Gastrocnemius medialis (tissue), 4 donors: ENCODE measurements around the gene TELO2. TPM values are rescaled to one million over a fixed set of nuclear protein-coding genes. Genes with fewer than 3 reads are reported as not detected.
A peak's percentile ranks its signal among the peaks of the same experiment; 100 is the strongest.

ENCODE experiments used
- ATAC-seq, 2 donors: fragments of 150-250 bp; one replicate each; pipeline ENCODE4 v1.9.1; 2016
- DNase-seq, 2 donors: peaks; one replicate each; pipeline ENCODE4 v3.0.0-alpha.2; 2019
- H3K27ac ChIP-seq, 4 donors: fragments of 200-600 bp; sonication (generic); 1 replicate in 1 of 4; 2 replicates in 3 of 4; pipeline ENCODE4 v1.5.1; 2016 to 2018; ENCODE audit warnings: mild to moderate bottlenecking in 2 of 4, moderate library complexity in 1 of 4
- H3K27me3 ChIP-seq, 3 donors: fragments of 200-600 bp; sonication (generic) in 2 of 3; 1 replicate in 1 of 3; 2 replicates in 2 of 3; pipeline versions ENCODE4 v1.5.1 to v1.6.0; 2016 to 2019; ENCODE audit warnings: mild to moderate bottlenecking in 1 of 3, moderate library complexity in 1 of 3
- H3K36me3 ChIP-seq, 2 donors: fragments of 200-600 bp; sonication (generic) in 1 of 2; one replicate each; pipeline ENCODE4 v1.5.1; 2017 to 2018
- H3K4me1 ChIP-seq, 2 donors: fragments of 200-600 bp; sonication (generic) in 1 of 2; one replicate each; pipeline ENCODE4 v1.5.1; 2016 to 2017; ENCODE audit warnings: mild to moderate bottlenecking in 2 of 2
- H3K4me3 ChIP-seq, 4 donors: fragments of 200-600 bp; sonication (generic) in 3 of 4; 1 replicate in 1 of 4; 2 replicates in 3 of 4; pipeline ENCODE4 v1.5.1; 2016 to 2019; ENCODE audit warnings: mild to moderate bottlenecking in 2 of 4
- H3K9me3 ChIP-seq, 3 donors: fragments of 200-600 bp; sonication (generic) in 2 of 3; 1 replicate in 1 of 3; 2 replicates in 2 of 3; pipeline ENCODE4 v1.5.1; 2016 to 2019
- POLR2A ChIP-seq, 2 donors: fragments of 450-650 bp; IDR thresholded peaks; one replicate each; pipeline ENCODE4 v1.6.1; 2017; ENCODE audit warnings: antibody characterized with exemption in 2 of 2, mild to moderate bottlenecking in 2 of 2, moderate library complexity in 2 of 2
- in situ Hi-C, 4 donors: fragments of 200-750 bp; cut with MboI; loops; one replicate each; pipeline versions ENCODE4 v1.15.0 to v1.8.0; 2017; ENCODE audit warnings: low sequenced_read_pairs in 4 of 4
- intact Hi-C: fragments of 100-400 bp; cut with DNase I; formaldehyde crosslinking; loops from one replicate; pipeline ENCODE4 v1.15.1; 2023; ENCODE audit warnings: low total_unique reads
- total RNA-seq, 4 donors: library from RNA; depleted of rRNA; stranded (reverse); fragments of >200 nt; gene quantifications; one replicate each; pipeline versions ENCODE4 v1.1.0 to v1.2.3, GENCODE V29; 2016
- TF ChIP-seq, protein P1 (sequence below), 5 experiments: fragments of 450-650 bp in 3 of 5; fragments of 200-600 bp in 2 of 5; sonication (generic) in 2 of 5; IDR thresholded peaks in 4 of 5; conservative IDR thresholded peaks in 1 of 5; 1 replicate in 4 of 5; 2 replicates in 1 of 5; pipeline ENCODE4 v1.5.1; 2016 to 2019; ENCODE audit warnings: antibody characterized with exemption in 5 of 5, mild to moderate bottlenecking in 3 of 5, moderate library complexity in 3 of 5

Gene TELO2
- total RNA-seq, 4 donors from 2014 or later = 2.9 to 11.2 (median 9.8) TPM

DNA sequence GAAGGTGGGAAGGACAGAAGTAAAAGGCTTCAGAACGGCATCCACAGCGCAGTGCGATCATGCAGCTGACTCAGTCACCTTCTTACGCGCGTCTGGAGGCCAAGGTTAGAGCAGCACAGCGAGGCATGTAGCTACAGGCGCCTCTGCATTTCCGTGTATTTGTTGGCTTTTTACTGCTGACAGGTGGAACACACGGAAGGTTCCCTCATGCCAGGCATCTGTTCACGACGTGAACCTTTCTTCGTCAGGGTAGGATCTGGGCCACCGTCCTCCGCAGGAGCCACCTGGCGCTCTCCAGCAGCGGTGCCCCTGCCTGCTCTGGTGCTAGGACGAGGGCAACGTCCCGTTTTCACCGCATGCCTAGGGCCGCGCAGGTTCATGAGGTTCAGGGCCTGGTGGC lies 55.6 kb downstream of the TELO2 start:
- intact Hi-C loops = loop anchor here (5.0 kb wide), 1 partner anchor 56 kb away; the partner anchor contains the start of gene TELO2
- peaks cover 50 to 65% of the 10 kb centered on the region in 2 donors for H3K4me1 ChIP-seq

DNA sequence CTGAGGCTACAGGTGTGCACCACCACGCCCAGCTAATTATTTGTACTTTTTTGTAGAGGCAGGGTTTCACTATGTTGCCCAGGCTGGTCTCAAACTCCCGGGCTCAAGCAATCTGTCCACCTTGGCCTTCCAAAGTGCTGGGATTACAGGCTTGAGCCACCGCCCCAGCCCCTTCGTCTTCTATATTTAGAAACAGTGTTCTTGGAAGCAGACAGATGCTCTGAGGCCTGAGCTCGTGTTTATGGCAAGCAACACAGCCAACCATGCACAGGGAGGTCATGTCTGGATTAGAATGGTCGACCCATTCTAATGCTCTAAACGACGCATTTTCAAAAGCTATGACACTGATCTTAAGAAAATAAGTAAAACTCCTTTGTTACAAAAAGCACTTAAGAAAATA lies 56.9 kb downstream of the TELO2 start:
- Histone ChIP-seq H3K4me1 (peaks cover 41 to 57% of the 10 kb centered on the region in 2 donors), H3K9me3 (no peaks in the 10 kb centered on the region), H3K36me3 (peaks cover 0 to 10% of the 10 kb centered on the region in 2 donors), H3K27ac (peak overlapping the region; percentile 67 to 90 (median 86)), H3K4me3 (no peak overlapping the region), H3K27me3 (no peaks in the 10 kb centered on the region)
- peak; percentile 78 to 86 for ATAC-seq
- TF ChIP-seq, protein P1, sequence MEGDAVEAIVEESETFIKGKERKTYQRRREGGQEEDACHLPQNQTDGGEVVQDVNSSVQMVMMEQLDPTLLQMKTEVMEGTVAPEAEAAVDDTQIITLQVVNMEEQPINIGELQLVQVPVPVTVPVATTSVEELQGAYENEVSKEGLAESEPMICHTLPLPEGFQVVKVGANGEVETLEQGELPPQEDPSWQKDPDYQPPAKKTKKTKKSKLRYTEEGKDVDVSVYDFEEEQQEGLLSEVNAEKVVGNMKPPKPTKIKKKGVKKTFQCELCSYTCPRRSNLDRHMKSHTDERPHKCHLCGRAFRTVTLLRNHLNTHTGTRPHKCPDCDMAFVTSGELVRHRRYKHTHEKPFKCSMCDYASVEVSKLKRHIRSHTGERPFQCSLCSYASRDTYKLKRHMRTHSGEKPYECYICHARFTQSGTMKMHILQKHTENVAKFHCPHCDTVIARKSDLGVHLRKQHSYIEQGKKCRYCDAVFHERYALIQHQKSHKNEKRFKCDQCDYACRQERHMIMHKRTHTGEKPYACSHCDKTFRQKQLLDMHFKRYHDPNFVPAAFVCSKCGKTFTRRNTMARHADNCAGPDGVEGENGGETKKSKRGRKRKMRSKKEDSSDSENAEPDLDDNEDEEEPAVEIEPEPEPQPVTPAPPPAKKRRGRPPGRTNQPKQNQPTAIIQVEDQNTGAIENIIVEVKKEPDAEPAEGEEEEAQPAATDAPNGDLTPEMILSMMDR (IDR thresholded peaks at IDR 0.05 in 4 of 5, conservative IDR thresholded peaks at IDR 0.05 in 1 of 5) = no peak
- no peak for TF ChIP-seq POLR2A (IDR thresholded peaks at IDR 0.05)
- intact Hi-C loops = no loop called here
- peak; percentile 56 to 77 for DNase-seq
- in situ Hi-C loops = no loop called here

More for the DNA sequence above, 55.6 kb downstream of the TELO2 start:
- no peak for TF ChIP-seq POLR2A (IDR thresholded peaks at IDR 0.05)
- TF ChIP-seq, protein P1 (IDR thresholded peaks at IDR 0.05 in 4 of 5, conservative IDR thresholded peaks at IDR 0.05 in 1 of 5) = no peak
- H3K9me3 ChIP-seq = no peaks in the 10 kb centered on the region
- no peak overlapping the region for H3K4me3 ChIP-seq
- in situ Hi-C loops = no loop called here
- peaks cover 0 to 6% of the 10 kb centered on the region in 2 donors for H3K36me3 ChIP-seq
- H3K27me3 ChIP-seq = no peaks in the 10 kb centered on the region
- peak overlapping the region in 3 of 4 donors; percentile 86 to 90 (median 87) for H3K27ac ChIP-seq
- DNase-seq = no peak
- ATAC-seq = no peak

DNA sequence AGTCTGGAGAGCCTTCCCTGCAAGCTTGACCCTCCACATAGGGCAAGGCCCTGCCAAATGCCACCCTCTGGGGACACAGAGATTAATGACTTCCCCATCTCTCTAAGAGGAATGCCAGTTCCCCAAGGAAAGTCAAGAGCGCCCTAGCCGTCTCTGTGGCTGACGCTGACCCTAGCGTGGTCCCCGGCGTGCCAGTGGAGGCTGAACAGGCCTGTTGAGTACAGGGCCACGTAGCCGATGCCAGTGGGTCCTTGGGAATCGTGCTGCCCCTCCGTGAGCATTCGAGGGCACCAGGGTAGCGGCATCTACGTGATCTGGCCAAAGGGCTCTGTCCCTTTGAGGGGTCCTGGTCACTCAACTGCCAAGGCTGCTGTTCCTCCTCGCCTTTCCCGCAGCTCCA lies 57.5 kb downstream of the TELO2 start:
- no peaks in the 10 kb centered on the region for H3K9me3 ChIP-seq
- H3K27me3 ChIP-seq = no peaks in the 10 kb centered on the region
- peak overlapping the region; percentile 67 to 90 (median 86) for H3K27ac ChIP-seq
- intact Hi-C loops (no loop called here), in situ Hi-C loops (no loop called here)
- TF ChIP-seq, protein P1 (IDR thresholded peaks at IDR 0.05 in 4 of 5, conservative IDR thresholded peaks at IDR 0.05 in 1 of 5) = no peak
- TF ChIP-seq POLR2A (IDR thresholded peaks at IDR 0.05) = no peak
- no peak overlapping the region for H3K4me3 ChIP-seq
- peaks cover 35 to 51% of the 10 kb centered on the region in 2 donors for H3K4me1 ChIP-seq
- peaks cover 0 to 17% of the 10 kb centered on the region in 2 donors for H3K36me3 ChIP-seq
- DNase-seq (no peak), ATAC-seq (no peak)

DNA sequence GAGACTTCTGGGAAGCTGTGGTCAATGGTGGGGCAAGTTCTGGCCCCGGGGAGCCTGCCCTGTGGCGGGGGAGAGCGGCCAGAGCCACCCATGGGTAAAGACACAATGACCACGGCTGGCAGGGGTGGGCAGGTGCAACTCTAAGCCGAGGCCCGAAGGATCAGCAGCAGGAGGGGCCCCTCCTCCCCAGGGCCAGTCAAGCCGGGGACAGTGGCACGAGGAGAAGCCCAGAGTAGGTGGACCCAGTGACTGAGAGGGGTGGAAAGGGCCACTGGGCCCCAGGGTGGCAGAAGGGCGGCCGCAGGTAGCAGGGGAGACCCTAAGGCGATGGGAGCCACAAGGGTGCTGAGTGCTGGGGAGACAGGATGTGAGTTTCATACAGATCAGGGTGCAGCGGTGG lies 58.0 kb downstream of the TELO2 start:
- Histone ChIP-seq H3K36me3 (peaks cover 0 to 19% of the 10 kb centered on the region in 2 donors), H3K27ac (peak overlapping the region; percentile 67 to 90 (median 86)), H3K9me3 (no peaks in the 10 kb centered on the region), H3K27me3 (no peaks in the 10 kb centered on the region), H3K4me1 (peaks cover 34 to 51% of the 10 kb centered on the region in 2 donors), H3K4me3 (no peak overlapping the region)
- DNase-seq (no peak), ATAC-seq (no peak)
- TF ChIP-seq, protein P1 (IDR thresholded peaks at IDR 0.05 in 4 of 5, conservative IDR thresholded peaks at IDR 0.05 in 1 of 5) = no peak
- TF ChIP-seq POLR2A (IDR thresholded peaks at IDR 0.05) = no peak
- in situ Hi-C loops = no loop called here
- intact Hi-C loops = no loop called here

DNA sequence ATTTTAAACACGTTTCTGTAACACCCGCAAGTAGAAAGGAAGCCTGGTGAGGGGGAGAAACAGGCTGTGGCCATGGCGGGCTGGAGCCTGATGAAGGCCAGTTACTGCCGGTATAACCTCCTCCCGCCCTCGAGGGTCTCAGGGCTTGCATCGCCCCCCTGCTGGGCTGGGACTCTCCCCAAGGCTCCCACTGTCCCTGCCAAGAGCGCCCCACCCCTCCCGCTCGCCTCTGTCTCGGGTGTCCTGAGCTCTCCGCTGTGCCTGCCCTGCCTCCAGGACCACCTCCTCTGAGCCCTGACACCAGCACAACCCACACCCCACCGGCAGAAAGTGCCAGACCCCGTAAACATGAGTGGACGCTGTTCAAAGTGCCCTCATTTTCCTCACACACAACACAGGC lies 59.0 kb downstream of the TELO2 start:
- H3K27ac ChIP-seq = peak overlapping the region in 3 of 4 donors; percentile 25 to 87 (median 57)
- ATAC-seq (no peak), DNase-seq (no peak)
- no peaks in the 10 kb centered on the region for H3K27me3 ChIP-seq
- no peak for TF ChIP-seq POLR2A (IDR thresholded peaks at IDR 0.05)
- TF ChIP-seq, protein P1 (IDR thresholded peaks at IDR 0.05 in 4 of 5, conservative IDR thresholded peaks at IDR 0.05 in 1 of 5) = no peak
- in situ Hi-C loops (no loop called here), intact Hi-C loops (no loop called here)
- H3K4me1 ChIP-seq = peaks cover 36 to 44% of the 10 kb centered on the region in 2 donors
- no peak overlapping the region for H3K4me3 ChIP-seq
- peaks cover 0 to 19% of the 10 kb centered on the region in 2 donors for H3K36me3 ChIP-seq
- H3K9me3 ChIP-seq = no peaks in the 10 kb centered on the region
